Subcutaneous adipose tissue (tissue), 4 donors: ENCODE data around the gene CCAR1. TPM values are rescaled to one million over a fixed set of nuclear protein-coding genes. Genes with fewer than 3 reads are reported as not detected.

Source experiments
- total RNA-seq, 4 donors: library from RNA; depleted of rRNA; stranded (reverse); fragments of >200 nt; gene quantifications; one replicate each; pipeline ENCODE4 v1.1.0, GENCODE V29; 2016
- TF ChIP-seq, protein P1 (sequence below): fragments of 450-650 bp; IDR thresholded peaks from one replicate; pipeline ENCODE4 v1.5.1; 2016; ENCODE audit warnings: low read depth, mild to moderate bottlenecking, control low read depth, antibody characterized with exemption, moderate library complexity

Gene CCAR1
- total RNA-seq, 4 donors from 2014 or later = 51.1 to 102 (median 53.8) TPM

DNA sequence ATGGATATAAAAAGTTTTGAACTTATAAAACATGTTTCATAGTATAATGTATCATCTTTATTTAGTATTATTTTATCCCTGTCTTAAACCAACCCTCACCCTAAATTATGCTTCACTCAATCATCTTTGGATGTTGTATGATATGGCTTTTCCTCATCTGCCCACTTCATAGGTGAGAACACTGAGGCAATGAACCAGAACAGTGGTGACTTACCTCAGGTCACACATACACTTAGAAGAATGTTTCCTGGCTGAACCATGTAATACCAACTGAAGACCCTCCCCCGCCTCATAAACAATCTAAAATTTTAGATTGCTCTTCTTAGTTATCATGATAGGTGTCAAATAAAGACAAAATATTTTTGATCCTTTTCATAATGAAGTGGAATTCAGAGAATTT, 83.7 kb downstream of the CCAR1 start:
- TF ChIP-seq, protein P1, sequence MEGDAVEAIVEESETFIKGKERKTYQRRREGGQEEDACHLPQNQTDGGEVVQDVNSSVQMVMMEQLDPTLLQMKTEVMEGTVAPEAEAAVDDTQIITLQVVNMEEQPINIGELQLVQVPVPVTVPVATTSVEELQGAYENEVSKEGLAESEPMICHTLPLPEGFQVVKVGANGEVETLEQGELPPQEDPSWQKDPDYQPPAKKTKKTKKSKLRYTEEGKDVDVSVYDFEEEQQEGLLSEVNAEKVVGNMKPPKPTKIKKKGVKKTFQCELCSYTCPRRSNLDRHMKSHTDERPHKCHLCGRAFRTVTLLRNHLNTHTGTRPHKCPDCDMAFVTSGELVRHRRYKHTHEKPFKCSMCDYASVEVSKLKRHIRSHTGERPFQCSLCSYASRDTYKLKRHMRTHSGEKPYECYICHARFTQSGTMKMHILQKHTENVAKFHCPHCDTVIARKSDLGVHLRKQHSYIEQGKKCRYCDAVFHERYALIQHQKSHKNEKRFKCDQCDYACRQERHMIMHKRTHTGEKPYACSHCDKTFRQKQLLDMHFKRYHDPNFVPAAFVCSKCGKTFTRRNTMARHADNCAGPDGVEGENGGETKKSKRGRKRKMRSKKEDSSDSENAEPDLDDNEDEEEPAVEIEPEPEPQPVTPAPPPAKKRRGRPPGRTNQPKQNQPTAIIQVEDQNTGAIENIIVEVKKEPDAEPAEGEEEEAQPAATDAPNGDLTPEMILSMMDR = no peak

DNA sequence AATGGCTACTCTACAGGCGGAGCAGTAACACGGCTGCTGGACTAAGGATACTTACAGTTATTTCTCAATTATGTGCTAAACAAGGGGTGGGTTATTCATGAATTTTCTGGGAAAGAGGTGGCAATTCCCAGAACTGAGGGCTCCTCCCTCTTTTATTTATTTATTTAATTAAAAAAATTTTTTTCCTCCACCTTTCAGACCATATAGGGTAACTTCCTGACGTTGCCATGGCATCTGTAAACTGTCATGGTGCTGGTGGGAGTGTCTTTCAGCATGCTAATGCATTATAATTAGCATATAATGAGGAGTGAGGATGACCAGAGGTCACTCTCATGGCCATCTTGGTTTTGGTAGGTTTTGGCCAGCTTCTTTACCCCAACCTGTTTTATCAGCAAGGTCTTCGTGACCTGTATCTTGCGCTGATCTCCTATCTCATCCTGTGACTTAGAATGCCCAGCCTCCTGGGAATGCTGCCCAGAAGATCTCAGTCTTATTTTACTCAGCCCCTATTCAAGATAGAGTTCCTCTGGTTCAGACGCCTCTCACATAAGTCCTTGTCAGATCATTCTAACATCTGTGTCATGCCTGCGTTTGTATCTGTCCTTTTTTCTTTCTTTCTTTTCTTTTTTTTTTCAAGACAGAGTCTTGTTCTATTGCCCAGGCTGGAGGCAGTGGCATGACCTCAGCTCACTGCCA, 90.4 kb downstream of the CCAR1 start:
- TF ChIP-seq, protein P1 = no peak

DNA sequence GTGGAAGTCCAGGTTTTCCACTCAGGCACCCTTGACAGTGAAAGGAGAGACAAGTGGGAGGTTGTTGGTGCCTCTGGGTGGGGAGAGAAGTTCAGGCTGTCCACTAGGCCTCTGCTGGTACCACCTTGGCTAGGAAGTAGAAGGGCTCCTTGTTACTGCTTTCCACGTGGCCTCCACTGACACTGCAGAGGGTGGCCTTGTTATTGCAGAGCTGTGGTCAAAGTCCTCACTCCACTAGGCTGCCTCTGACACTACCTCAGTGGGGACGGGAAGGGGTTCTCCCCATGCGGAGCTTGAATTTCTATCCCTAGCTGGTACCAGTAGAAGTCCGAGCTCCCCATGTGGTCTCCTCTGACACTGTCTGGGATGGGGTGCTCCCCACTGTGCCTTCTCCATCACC, 91.4 kb downstream of the CCAR1 start:
- TF ChIP-seq, protein P1 = no peak

DNA sequence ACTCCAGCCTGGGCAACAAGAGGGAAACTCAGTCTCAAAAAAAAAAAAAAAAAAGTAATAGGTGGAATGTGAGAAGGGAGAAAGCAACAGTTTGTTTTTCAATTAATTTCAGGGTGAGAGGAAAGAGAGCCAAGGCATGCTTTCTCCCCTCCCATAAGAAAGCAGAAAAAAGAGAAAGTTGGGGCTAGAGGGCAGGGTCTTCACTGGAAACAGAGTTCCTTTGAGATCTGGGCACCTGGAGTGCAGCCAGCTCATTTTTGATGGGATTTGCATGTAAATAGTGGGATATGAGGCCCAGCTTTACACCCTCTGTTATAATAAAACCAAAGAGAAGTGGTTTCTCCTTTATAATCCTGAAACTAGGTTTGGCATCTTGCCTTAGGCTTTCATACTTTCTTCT, 92.5 kb downstream of the CCAR1 start:
- TF ChIP-seq, protein P1 = no peak

DNA sequence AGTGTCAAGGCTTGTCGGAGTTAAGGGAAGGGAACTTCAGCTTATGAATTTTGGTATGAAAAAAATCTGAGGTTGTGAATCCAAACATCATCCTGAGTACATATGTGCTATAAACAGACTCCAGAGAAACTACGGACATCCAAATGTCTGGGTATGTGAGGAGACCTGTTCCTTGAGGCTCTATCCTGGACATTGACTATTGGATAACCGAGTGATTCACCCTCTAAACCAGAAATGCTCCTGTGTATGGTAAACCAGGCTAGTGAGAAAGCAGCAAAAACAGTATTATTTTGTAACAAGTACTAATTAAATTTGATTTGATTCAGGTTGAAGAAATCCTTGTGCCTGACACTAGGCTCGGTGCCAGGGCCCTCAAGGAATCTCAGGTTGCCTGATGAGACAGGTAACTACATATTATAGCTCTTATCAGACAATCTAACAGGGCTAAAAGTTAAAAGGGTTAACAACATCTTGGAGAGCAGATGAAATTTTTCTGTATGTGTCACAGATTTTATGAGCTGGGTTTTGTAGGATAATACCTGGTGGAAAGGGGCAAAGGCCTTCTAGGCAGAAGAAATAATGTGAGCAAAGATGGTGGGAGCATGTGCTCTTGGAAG, 95.9 kb downstream of the CCAR1 start:
- TF ChIP-seq, protein P1 = no peak

DNA sequence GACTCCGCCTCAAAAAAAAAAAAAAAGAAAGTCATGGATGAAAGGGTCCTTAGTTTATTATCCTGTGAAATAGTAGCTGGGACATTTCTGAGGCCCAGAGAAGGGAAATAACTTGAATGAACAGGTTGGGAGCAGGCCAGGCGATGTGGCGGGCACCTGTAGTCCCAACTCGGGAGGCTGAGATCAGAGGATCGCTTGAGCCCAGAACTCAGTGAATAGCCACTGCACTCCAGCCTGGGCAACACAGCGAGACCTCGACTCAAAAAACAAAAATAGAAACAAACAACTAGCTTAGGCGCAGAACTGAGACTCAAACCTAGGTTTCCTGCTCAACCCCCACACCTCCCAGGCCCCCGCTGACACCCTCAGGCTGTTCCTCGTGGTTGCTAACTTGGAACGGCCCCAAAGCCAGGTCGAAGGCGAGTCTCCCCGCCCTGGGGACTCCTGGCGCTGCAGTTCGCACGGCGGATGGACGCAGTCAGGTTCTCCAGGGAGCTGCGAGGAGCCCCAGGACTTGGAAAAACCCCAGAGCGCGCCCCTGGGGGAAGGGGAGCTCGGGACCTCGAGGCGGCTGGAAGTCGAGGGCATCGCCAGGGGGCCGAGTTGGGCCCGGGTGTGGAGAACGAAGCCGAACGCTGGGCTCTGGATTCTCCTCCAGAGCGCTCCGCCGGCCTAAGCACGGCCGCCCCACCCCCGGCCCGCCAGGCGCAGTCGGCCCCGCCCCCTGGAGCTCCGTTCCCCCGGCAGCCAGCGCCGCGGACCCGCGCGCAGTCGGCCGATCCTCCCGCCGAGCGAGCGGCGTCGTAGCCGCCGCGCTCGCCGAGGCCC, 105.9 kb downstream of the CCAR1 start, which contains the start of gene STOX1:
Gene STOX1, plus strand, starts transcription at position 768 of the 828 bp plus-strand sequence. CDS start 93 bp downstream, outside the sequence.
- TF ChIP-seq, protein P1 = no peak

DNA sequence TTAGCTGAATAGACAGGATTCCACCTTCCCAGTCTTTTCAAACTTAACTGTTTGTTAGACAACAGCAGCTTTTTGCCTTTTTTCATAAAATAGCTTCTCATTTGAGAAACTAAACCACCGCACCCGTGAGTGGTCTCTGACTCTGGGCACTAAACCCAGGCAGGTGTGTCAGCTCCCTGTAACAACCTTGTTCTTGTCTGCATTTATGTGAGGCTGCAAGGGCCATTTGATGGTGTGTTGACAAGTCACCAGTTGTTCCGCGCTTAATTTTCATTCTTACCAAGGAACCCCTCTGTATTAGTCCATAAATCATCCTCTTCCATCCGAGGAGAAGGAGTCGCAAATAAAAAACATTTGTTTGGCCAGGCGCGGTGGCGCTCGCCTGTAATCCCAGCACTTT, 107.8 kb downstream of the CCAR1 start:
- TF ChIP-seq, protein P1 = no peak
